GM21423 (cell line): Measurements from ENCODE around the gene SPARC.
A peak's percentile ranks its signal among the peaks of the same experiment; 100 is the strongest.

Experiments used
- ATAC-seq: cut with Tn5 transposase; IDR thresholded peaks from one replicate; pipeline ENCODE4 v1.9.1; 2021; ENCODE audit warnings: mild to moderate bottlenecking, moderate library complexity; ENCODE audit not compliant: unreplicated experiment

The SPARC gene

GRCh38 chr5:151628112-151628823 lies 58.4 kb downstream of the SPARC start:
- ATAC-seq = no peak

- no peak for ATAC-seq
Observed at GRCh38 chr5:151627650-151628049, 59.1 kb downstream of the SPARC start.

- ATAC-seq = no peak
Observed at GRCh38 chr5:151625285-151625684, 61.4 kb downstream of the SPARC start.

GRCh38 chr5:151624476-151624875 lies 62.2 kb downstream of the SPARC start:
- ATAC-seq = no peak

- ATAC-seq = no peak
Observed at GRCh38 chr5:151622367-151623088, 64.2 kb downstream of the SPARC start.

GRCh38 chr5:151620461-151620840 lies 66.3 kb downstream of the SPARC start:
- no peak for ATAC-seq

- no peak for ATAC-seq
Observed at GRCh38 chr5:151619812-151620460, 66.8 kb downstream of the SPARC start.

- no peak for ATAC-seq
Observed at GRCh38 chr5:151618907-151619306, 67.8 kb downstream of the SPARC start.

- ATAC-seq = no peak
Observed at GRCh38 chr5:151617841-151618710, 68.6 kb downstream of the SPARC start.

GRCh38 chr5:151617383-151617840 lies 69.3 kb downstream of the SPARC start:
- ATAC-seq = no peak

- no peak for ATAC-seq
Observed at GRCh38 chr5:151615431-151615830, 71.3 kb downstream of the SPARC start.

GRCh38 chr5:151614565-151614964 lies 72.2 kb downstream of the SPARC start:
- no peak for ATAC-seq

- peak; percentile 68 for ATAC-seq
Observed at GRCh38 chr5:151612689-151613427, 73.9 kb downstream of the SPARC start.

GRCh38 chr5:151611127-151611775 lies 75.5 kb downstream of the SPARC start:
- no peak for ATAC-seq
